SK-N-SH treated with all-trans-retinoic acid at 6 μM for 48 hours (cell line): Measurements from ENCODE around the gene KRTAP5-3.

Source experiments
- ARNTL ChIP-seq: fragments of 450-650 bp; formaldehyde crosslinking; IDR thresholded peaks from 2 replicates; pipeline ENCODE4 v1.5.0; 2020; ENCODE audit warnings: low read depth, mild to moderate bottlenecking, moderate library complexity, borderline replicate concordance
- TF ChIP-seq, protein P1 (sequence below): fragments of 250-450 bp; sonication (Bioruptor Pico); IDR thresholded peaks from 2 replicates; pipeline ENCODE4 v1.8.0; 2020; ENCODE audit warnings: mild to moderate bottlenecking, moderate library complexity, borderline replicate concordance
- TF ChIP-seq, protein P2 (sequence below): fragments of 250-450 bp; sonication (Bioruptor Pico); IDR thresholded peaks from 2 replicates; pipeline ENCODE4 v1.5.0; 2020; ENCODE audit warnings: mild to moderate bottlenecking, moderate library complexity

DNA sequence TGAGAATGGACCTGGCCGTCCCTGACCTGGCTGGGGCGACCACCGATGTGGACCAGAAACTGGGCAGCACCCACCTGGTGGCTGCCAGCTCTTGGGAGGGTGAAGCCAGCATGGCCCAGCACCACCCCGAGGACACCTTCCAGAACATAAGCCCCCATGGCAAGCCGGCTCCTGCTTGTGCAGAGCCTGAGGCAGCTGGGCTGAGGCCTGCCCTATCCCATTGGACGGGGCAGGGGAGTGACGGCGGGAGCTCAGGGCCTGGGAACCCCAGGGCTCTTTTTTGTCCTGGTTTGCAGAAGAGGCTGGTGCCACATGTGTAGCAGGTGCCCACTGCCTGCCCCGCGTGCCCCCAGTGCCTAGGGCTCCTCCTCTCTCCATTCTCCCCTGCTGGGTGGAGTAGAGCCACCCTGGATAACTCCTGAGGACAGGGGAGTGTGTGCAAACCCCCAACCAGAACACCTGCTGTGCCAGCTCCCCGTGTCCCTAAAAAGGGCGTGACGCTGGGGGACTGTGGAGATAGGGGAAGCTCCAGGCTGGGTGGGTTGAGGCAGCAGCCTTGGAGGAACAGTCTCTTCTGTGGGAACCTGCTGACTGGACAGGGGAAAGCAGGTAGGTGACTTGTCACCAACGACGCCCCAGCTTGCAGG lies 48.1 kb downstream of the KRTAP5-3 start:
- TF ChIP-seq, protein P1, sequence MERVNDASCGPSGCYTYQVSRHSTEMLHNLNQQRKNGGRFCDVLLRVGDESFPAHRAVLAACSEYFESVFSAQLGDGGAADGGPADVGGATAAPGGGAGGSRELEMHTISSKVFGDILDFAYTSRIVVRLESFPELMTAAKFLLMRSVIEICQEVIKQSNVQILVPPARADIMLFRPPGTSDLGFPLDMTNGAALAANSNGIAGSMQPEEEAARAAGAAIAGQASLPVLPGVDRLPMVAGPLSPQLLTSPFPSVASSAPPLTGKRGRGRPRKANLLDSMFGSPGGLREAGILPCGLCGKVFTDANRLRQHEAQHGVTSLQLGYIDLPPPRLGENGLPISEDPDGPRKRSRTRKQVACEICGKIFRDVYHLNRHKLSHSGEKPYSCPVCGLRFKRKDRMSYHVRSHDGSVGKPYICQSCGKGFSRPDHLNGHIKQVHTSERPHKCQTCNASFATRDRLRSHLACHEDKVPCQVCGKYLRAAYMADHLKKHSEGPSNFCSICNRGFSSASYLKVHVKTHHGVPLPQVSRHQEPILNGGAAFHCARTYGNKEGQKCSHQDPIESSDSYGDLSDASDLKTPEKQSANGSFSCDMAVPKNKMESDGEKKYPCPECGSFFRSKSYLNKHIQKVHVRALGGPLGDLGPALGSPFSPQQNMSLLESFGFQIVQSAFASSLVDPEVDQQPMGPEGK = no peak
- no peak for TF ChIP-seq ARNTL (CRISPR knock-in tag)
- TF ChIP-seq, protein P2, sequence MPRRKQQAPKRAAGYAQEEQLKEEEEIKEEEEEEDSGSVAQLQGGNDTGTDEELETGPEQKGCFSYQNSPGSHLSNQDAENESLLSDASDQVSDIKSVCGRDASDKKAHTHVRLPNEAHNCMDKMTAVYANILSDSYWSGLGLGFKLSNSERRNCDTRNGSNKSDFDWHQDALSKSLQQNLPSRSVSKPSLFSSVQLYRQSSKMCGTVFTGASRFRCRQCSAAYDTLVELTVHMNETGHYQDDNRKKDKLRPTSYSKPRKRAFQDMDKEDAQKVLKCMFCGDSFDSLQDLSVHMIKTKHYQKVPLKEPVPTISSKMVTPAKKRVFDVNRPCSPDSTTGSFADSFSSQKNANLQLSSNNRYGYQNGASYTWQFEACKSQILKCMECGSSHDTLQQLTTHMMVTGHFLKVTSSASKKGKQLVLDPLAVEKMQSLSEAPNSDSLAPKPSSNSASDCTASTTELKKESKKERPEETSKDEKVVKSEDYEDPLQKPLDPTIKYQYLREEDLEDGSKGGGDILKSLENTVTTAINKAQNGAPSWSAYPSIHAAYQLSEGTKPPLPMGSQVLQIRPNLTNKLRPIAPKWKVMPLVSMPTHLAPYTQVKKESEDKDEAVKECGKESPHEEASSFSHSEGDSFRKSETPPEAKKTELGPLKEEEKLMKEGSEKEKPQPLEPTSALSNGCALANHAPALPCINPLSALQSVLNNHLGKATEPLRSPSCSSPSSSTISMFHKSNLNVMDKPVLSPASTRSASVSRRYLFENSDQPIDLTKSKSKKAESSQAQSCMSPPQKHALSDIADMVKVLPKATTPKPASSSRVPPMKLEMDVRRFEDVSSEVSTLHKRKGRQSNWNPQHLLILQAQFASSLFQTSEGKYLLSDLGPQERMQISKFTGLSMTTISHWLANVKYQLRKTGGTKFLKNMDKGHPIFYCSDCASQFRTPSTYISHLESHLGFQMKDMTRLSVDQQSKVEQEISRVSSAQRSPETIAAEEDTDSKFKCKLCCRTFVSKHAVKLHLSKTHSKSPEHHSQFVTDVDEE (CRISPR knock-in tag) = no peak
